GM19438 (cell line): ENCODE data around the gene PRKAG1.
"Not testable (repeated sequence)": the region's sequence is repeated elsewhere in the genome, so short reads cannot be mapped to it uniquely, and the experiment has no call there.

Experiments used
- ATAC-seq: cut with Tn5 transposase; IDR thresholded peaks from one replicate; pipeline ENCODE4 v1.9.1; 2021; ENCODE audit warnings: low read depth; ENCODE audit not compliant: unreplicated experiment

Gene PRKAG1

GRCh38 chr12:49018261-49019119, at the start of gene PRKAG1:
Gene PRKAG1, minus strand, starts transcription at chr12:49018776. Its CDS starts 36 bp downstream, at chr12:49018740.
- peak; percentile 85 for ATAC-seq

DNA sequence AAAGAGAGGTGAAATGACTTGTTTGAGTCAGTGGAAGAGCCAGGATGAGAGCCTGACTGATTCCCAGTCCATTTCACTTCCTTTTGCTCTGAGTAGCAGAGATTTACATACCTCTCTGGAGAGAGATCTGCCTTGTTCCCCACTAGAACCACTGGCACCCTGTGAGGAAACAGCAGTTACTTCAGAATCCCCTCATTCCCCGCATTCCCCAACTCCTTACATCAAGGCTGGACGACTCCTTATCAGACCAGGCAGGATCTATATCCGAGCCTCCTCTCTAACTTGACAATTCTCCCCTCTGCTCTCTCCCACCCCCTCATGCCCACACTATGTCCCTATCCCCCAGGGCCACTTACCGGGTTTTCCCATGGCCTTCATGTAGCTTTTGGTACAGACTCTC, 47.5 kb upstream of the PRKAG1 start:
- no peak for ATAC-seq

DNA sequence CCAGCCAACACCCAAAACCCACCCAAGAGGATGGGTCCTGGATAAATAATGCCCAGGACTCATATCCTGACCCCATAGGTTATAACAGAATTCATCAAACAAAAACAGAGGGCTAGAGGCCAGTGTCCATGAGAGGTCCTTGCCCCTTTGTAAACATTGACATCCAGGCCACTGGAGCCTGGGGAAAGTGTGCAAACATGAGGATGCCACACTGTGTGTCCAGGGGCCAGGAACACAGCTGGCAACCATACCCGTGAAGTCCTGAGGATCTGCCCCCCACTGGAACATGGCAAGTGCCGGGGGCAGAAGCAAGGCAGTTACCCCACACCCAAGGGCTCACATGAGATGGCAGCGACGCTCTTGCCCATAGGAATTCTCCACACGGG, 46.2 kb upstream of the PRKAG1 start:
- ATAC-seq, result no peak

GRCh38 chr12:49061916-49062315, 43.3 kb upstream of the PRKAG1 start:
- not testable (repeated sequence) for ATAC-seq

DNA sequence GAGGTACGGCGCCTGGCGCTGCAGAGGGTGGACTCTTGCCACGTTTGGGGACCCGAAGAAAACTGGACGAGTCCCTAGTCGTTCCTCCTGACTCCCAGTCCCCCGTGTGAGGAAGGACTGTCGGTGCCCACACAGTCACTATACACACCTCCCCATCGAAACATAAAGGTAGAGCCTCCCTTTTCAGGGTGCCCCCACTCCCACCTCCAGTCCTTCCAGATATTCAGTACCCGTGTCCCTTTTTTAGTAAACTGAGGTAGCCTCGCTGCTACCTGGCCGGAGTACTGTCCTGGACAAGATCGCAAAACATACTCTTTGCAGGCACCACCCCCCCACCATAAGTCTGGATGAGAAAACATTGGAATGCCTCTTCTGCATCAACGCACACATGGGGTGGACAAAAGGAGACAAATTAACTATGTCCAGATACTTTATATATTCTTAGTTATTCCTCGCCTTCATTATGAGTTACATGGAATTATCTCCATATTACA, 42.6 kb upstream of the PRKAG1 start:
- ATAC-seq, result peak; percentile 0

- ATAC-seq, result peak; percentile 43
Observed at GRCh38 chr12:49060237-49061156, 41.9 kb upstream of the PRKAG1 start, which contains the start of gene KMT2D. Gene KMT2D, minus strand, starts transcription at chr12:49060794. Its CDS starts 5,470 bp downstream, at chr12:49055324.

DNA sequence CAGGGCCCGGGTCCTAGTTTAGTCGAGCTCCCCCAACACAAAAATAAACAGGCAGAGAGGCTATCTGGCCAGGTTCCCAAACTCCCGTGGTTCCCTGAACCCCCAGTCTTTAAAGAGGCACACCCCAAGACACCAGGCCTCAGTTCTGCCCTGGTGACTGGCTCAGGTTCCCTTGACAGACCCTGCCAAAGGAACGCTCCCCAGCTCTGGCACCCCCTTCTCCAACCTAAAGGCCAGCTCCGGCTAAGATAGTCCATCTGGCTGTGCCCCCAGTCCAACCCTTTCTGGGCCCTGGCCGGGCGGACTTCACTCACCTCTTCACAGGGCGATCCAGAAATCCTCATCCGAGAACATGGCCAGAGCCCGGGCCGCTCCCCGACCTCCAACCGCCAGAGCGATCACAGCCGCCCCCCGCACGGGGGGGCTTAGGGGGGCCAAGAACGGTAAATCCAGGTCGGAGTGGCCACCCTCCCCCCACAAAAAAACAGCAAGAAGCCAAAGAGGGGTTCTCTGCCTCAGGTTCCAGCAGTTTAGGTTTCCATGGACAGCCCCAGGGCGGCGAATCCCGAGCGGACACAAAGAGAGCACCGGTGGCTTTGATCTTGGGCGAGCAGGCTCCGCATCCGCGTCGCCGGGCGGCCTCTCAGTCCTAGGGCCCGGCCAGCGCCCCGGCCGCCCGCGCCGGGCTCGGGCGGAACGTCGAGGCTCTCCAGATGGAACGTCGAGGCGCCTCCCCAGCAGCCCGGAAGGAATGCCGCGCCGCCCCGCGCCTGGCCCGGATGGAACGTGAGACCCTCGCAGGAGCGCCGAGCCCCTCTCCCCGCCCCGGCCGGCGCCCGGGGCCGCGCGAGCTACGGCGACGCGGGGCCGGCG, 41.0 kb upstream of the PRKAG1 start:
- ATAC-seq, result peak; percentile 5

GRCh38 chr12:49059045-49059298, 40.4 kb upstream of the PRKAG1 start:
- ATAC-seq, result no peak

DNA sequence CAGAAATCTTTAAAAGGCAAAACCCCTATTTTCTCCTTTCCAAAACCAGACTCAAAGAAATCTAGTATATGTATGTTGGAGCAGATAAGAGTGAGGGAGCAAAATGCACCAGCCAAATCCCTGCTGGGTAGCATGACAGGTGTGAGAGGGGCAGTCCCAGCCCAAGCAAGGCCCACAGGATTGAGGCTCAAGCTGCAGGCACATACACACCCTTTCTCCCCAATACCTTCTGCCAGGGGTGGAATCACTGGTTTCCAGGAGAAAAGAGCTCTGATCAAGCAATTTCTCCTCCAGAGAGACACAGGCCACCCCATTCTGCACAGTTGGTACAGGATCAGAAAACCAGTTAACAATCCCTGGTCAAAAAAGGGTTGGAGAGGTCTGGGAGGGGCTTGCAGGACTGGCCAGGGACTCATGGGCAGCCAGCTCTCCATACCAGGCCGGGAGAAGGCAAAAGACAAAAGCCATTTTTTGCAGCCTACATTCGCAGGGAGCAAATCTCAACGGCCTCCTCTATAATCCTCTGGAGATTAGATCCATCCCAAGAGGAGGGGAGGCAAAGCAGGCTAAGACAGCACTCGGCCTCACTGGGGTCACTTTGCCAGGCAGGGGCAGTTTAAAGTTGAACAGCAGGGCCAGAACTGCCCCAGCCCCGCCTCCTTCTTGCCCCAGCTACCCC, 39.9 kb upstream of the PRKAG1 start:
- ATAC-seq, result no peak

- no peak for ATAC-seq
Observed at GRCh38 chr12:49057888-49058287, 39.3 kb upstream of the PRKAG1 start.

DNA sequence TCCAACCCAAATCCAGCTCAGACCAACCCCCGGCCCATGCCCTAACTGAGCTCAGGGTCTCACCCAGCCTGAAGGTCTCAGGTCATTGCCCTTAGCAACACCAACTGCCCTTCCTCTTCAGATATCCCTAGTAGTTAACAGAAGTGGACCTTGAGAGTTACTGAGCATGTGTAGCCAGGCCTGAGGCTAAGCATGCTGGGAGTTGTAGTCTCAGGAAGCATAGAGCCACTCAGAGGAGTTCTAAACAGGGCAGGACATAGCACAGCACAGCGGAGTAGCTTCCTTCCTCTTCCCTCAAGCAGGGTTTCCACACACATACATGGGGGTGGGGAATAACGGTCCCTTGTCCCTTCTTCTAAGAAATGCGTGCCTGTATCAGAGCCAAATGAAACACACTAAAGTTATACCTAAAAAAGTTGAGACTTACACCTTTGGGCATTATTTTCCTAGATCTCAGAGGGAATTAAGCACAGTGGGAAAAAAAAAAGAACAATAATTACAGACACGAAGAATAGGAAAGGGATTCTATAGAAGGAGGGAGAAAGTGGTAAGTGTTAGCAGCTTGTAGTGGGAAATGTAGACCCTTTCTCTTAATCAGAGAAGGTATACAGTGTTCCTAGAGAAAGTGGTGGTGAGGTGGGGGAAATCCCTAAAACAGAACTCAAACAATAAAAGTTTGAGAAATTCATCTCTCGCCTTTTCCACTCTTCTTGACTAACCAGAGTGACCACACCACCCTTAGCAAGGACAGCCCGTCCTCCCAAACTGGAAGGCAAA, 37.6 kb upstream of the PRKAG1 start:
- peak; percentile 65 for ATAC-seq

GRCh38 chr12:49055092-49055491, 36.5 kb upstream of the PRKAG1 start:
- ATAC-seq, result no peak

DNA sequence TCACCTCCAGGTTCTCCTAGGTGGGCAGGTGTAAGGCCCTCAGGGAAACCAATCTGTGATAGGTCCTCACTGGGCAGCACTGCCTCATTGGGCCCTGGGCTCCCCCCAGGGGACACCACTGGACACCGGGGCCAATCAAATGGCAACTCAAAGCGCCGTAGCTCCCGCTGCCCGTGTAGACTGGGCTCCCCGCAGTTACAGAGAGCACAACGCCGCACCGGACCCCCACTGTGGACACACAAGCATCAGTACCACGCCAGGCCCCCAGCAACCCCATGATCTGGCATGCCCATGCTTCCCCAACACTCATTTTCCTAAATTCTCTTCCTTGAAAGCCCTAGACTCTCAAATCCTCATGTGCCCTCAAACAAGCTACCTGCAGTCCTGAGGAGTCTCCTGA, 35.9 kb upstream of the PRKAG1 start:
- ATAC-seq, result no peak

GRCh38 chr12:49054096-49054495, 35.5 kb upstream of the PRKAG1 start:
- no peak for ATAC-seq

DNA sequence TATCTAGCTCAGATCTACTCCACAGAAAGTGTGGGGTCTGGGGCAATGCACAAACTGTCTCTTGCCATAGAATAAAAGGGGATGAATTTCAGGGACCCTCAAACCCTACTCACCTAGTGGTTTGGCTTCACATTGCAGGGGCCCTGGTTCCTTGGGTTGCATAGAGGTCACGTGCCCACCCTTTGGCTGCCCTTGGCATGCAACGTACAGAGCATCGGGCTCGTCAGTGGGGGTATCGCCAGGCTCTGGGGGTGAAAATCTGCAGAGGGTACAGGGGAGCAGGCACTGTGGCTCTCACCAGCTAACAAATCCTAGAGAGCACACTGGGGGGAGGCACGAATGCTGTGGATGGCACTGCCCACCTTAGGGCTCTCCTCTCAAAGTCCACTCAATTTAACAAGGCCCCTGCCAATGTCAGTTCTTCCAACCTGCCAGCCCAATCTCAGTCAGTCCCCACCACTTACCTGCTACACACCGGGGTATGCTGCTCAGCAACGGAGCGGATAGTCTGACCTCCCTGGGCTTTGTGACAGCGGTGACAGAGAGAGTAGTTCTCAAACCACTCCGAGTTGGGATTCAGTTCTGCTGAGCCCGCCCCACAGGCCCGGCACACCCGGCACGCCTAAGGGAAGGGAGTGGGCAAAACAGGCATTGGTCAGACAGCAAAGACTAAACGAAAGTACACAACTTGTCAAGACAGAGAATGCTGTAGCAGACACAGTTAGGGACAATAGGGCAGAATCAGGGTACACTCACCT, 34.1 kb upstream of the PRKAG1 start:
- no peak for ATAC-seq

DNA sequence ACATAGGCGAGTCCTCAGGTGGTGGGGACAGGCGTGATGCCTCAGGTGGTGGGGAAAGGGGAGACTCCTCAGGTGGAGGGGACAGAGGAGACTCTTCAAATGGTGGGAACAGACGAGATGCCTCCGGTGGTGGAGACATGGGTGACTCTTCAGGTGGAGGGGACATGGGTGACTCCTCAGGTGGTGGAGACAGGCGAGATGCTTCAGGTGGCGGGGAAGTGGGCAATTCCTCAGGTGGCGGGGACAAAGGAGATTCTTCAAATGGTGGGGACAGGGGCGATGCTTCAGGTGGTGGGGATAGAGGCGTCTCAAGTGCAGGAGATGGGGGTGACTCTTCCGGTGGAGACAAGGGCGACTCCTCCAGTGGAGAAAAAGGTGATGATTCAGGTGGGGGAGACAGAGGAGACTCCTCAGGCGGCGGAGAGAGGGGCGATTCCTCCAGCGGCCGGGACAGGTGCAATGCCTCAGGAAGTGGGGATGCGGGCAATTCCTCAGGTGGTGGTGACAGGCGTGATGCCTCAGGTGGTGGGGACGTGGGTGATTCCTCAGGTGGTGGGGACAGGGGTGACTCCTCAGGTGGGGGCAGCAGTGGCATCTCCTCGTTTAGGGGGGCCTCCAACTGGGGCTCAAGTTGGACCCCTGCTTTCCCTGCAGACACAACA, 33.3 kb upstream of the PRKAG1 start:
- ATAC-seq, result no peak

GRCh38 chr12:49051373-49051764, 32.8 kb upstream of the PRKAG1 start:
- no peak for ATAC-seq
